Adipose tissue (tissue), 3 donors: ENCODE measurements around the gene CA9. TPM values are rescaled to one million over a fixed set of nuclear protein-coding genes. Genes with fewer than 3 reads are reported as not detected.

Source experiments
- H3K27ac ChIP-seq: one replicate; pipeline ENCODE4 v1.5.1; 2013; ENCODE audit warnings: low read depth, low read length
- WGBS, 3 donors: extraction: QIAGEN DNeasy Blood & Tissue Kit; methylation state at CpG; one replicate each; pipeline ENCODE4 v1.1.7; 2013; 5-methylcytosine and 5-hydroxymethylcytosine counted together
- polyA plus RNA-seq, 3 donors: library from polyadenylated mRNA; stranded (reverse); fragments of 200-250 nt; gene quantifications; one replicate each; pipeline ENCODE4 v1.2.3, GENCODE V29; 2013
- donor health status: healthy with polysubstance abuse.
- donor health status: Bipolar disorder and iron deficiency.
- donor health status: healthy.

The CA9 gene
- polyA plus RNA-seq, 3 donors = 2.2 to 45.4 (median 7.4) TPM

DNA sequence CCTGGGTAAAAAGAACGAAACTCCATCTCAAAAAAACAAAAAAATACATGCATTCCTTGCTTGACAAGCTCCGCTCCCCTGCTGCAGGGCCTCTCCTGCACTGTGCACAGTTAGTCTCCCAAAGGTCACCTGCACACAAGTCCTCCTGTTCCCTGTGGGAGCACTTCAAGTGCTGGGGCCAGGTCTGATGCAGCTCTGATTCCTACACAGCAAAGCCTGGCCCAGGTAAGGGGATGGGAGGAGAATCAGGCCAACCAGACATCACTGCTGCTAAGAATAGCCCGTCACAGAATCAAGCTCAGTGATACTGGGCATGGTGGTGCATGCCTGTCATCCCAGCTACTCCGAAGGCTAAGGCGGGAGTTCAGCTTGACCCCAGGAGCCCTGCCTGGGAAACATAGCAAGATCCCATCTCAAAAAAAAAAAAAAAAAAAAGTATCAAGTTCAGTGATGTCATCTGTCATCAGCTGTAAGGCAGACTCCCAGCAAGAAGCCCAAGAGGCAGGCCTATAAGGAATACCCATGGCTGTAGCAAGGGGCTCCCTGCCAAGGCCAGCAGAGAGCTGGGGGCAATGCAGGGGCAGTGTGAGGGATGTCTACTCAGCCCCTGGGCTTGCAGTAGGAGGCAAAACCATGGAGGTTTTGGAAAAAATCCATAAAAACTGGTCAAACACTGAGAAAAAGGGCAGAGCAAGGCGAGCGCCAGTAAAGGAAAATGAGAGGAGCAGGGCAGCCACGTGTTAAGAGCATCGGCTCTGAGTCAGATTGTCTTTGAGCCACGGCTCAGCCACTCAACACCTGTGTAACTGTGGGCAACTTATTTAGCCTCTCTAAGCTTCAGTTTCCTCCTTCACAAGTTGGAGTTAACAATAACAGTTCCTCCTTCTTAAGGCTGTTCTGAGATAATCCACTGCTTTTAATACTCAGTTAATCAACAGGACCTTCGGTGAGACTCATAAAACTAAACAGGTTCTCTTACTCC lies 12.8 kb downstream of the CA9 start:
- WGBS, 3 donors = 69 to 88% (median 73%) methylated on average over 11 of the region's 11 CpGs
- no peak overlapping the region for H3K27ac ChIP-seq

DNA sequence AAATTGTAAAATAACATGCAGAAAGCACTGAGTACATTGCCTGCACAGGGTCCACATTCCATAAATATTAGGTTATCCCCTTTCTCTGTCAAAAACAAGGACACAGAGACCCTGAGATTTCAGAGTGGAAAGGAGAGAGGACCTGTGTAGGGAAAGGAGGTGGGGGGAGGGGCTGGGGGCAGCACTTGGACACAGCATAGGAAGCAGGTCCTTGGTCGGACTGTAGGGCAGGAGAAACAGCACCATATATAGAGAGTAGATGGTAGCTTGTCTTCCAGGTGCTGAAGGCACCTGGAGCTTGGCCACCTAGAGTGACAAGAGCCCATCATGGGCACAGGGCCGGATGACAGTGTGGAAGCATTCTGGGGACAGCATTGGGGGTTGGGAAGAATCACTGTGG lies 13.6 kb downstream of the CA9 start:
- WGBS, 3 donors = 80 to 85% (median 83%) methylated on average over 2 of the region's 2 CpGs

DNA sequence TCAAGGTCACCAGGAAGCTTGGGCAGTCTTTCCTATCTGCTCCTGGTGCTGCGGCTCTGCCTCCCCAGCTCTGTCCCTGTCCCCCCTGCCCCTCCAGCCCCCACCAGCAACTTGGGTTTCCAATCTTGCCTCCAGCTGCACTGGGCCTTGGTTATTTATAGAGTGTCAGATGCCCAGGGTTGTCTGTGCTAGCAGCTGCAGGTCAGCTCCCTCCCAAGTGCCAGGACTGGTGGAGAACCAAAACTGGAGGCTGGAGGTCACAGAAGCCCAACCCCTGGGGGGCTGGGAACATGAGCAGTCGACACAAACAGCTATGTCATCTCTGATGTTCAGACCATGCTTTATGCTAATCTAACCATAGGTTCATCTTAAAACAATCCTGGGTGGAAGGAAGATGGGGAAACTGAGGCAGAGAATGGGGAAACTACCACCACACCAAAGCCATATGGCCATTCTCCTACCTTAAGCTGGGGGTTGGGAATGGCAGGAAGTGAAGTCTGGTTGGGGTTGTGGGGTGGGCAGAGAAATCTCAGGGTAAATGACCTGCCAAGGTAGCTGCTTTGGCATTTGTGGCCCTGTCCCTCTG lies 14.3 kb downstream of the CA9 start:
- no peak overlapping the region for H3K27ac ChIP-seq
- 87 to 95% (median 92%) methylated on average over 2 of the region's 2 CpGs for WGBS, 3 donors

More for the DNA sequence above, 13.6 kb downstream of the CA9 start:
- H3K27ac ChIP-seq = no peak overlapping the region

DNA sequence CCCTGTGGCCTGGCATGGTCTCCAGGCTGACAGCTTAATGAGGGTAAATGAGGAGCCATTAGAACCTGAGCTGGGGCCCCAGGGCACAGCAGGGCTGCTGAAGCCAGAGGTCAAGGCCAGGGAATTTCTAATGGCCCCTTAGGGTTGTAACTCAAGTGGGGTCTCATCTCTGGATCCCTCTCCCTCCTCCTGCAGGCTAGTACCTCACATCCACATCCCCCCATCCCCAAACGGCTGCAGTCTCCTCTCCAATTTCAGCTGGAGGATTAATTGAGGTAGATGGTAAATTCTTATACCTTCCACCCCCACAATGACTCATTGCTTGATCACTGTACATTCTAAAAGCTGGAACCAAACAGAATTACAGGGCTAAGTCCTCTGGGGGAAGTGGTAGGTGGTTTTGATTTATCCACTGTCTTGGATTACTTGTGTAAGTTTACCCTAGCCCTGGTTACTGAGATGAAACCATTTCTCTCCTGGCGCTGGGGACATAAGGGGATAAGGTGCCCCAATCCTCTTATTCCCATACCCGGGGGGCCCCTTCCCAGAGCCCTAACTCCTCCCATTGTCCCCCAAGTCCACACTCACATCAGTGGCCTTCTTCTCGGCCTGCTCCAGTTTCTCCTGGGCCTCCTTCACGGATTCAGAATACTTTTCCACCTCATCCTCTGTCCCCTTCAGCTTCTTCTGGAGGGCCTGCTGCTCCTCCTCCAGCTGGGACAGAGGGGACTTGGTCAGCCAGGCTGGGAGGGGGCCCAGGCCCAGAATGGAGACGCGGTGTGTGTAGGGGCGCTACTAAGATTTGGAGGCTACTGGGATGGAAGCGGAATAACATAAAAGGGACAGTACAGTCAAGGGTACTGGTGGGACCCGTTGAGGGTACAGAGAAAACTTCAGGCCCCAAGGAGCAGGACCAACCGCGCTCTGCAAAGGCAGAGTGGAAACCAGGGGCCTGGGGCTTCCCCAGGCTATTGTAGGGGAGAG lies 15.1 kb downstream of the CA9 start:
- H3K27ac ChIP-seq = no peak overlapping the region

DNA sequence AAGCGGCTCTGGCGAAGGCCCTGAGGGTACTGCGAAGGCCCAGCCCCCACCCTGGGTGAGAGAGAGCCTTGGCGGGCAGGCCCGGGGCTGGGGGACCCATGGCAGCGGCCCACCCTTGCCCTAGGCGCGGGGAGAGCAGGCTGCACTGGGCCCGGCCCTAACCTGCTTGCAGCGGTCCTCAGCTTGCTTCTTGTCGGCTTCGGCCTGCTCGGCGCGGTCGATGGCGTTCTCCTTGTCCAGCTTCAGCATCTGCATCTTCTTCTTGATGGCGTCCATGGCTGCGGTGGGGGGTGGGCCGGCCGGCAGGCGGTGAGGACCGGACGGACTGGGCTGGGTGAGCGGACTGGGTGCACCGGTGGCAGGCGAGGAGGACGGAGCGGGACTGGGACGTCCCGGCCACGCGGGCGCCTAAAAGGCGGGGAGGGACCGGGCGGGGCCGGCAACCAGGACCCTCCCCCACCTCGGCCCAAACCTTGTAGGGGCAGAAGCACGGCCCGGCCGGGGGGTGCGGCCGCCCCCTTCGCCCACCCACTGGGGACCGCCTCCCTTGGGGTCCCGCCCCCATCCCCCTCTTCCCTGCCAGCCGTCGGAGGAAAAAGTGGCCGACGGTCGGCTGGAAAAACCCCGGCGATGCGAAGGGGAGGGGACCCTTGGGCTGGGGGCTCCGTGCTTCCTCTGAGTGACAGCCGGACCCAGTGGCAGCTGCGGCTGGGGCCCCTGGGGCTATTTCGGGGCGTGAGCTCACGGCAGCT lies 16.0 kb downstream of the CA9 start, which contains the start of gene TPM2:
Gene TPM2, minus strand, starts transcription at position 384 of the 752 bp plus-strand sequence. Its CDS starts 108 bp downstream, at position 276.
- peak within 1 kb of the TSS; percentile 13 for H3K27ac ChIP-seq
- 26 to 50% (median 26%) methylated on average over 42 to 61 of the region's 61 CpGs for whole genome bisulfite sequencing, 3 donors

More for the DNA sequence above, 15.1 kb downstream of the CA9 start:
- WGBS, 3 donors = 68 to 80% (median 70%) methylated on average over 12 of the region's 12 CpGs

DNA sequence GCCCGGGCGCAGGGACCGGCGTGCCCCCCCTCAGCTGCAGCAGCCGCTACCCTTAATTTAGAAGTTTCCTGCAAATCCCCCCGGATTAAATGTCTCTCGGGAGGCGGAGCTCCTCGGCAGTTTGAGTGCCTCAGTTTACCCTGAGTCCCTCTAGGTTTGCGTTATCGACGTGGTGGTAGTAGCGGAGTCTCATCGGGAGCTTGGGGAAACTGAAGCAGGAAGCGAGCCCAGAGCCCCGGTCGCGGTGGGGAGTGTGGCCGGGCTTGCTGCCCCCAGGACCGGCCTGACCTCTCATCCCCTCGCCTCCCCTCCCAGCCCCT lies 16.5 kb downstream of the CA9 start:
- H3K27ac ChIP-seq = no peak overlapping the region
- 0 to 2% (median 0%) methylated on average over 20 to 21 of the region's 21 CpGs for WGBS, 3 donors

DNA sequence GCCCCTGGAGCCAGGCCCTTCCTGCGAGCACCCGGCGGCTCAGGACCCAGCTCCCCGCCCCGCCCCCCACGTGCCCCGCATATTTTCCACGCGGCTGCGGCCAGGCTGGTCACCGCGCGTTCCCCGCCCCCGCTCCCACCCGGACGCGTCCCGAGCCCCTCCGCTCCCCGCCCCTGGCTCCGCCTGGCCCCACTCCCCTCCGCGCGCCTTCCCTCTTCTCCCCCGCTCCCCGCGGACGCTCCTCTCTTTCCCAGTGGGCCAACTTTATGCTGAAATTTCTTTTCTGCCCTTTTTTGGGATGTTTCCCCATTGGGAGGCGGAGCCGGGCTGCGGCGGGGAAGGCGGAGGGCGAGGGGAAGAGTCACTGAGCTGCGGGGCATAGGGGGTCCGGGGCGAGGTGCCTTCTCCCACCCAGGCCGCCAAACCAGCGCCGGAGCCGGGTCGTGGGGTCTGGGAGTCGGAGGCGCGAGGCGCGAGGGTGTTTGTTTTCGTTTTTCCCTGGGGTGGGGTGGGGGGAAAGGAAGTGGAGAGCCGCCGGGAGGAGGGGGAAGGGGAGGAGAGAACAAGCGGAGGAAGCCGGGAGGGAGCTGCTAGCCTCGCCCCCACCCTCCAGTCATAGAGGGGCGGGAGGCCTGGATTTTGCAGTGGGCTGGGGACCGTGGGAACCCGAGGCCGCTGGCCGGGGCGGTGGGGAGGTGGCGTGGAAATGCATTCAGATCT lies 17.0 kb downstream of the CA9 start:
- peak overlapping the region; percentile 13 for H3K27ac ChIP-seq
- 1% methylated on average over 52 to 61 of the region's 61 CpGs for WGBS, 3 donors

DNA sequence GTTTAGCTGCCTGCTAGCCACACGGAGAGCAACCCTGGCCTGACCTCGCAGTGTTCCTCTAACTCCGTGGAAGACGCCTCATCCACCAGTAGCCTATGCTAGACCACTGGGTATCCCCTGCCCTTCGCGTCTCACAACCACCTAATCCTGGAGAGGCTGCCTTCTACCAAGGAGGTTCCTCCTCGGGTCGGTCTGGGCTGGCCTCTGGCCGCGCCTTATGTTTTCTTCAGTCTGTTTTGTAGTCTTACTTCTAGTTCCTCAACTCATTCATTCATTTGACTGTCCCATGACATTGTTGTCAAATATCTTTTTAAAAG lies 17.6 kb downstream of the CA9 start:
- H3K27ac ChIP-seq = no peak overlapping the region
- WGBS, 3 donors = 13 to 30% (median 19%) methylated on average over 10 of the region's 10 CpGs

DNA sequence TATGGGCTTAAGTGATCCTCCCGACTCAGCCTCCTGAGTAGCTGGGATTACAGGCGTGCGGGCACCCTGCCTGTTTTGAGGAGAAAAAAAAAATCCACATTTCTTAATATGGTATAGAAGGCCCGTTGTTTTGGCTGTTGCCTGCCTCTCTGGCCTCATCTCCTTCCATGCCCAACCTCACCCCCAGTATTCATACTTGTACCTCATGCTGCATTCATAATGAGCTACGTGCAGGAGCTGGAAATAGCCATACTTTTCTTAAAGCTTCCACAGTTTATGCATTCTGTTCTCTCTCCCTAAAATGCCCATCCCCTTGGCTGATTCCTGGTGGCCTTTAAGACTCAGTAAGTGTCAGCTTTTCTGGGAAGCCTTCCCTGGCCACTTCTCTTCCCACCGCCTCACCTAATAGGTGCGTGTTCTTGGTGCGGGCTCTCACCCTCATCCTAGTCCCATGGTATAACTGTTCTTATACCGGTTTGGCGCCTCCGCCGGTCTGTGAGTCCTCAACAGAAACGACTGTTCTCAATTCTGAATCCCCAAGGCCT lies 18.1 kb downstream of the CA9 start:
- WGBS, 3 donors = 83 to 86% (median 83%) methylated on average over 13 of the region's 13 CpGs
- no peak overlapping the region for H3K27ac ChIP-seq

DNA sequence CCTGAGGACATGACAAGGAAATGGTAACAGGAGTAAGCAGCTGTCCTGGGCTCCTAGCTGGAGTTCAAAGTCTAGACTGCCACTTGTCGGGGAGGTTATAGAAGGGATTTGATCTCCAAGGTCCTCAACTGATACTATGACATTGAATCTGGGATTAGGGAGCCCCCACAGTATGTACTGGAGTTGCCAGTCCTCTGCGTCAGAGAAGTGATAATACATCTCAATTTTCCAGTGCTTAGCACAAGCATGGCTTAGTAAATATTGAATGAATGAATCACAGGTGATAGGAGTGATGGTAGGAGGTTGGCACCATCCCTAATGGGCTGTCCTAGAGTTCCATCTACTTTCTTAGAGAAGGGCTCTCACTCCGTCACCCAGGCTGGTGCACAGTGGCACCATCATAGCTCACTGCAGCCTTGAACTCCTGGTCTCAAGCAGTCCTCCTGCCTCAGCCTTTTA lies 22.2 kb downstream of the CA9 start:
- WGBS, 3 donors = 53 to 95% (median 91%) methylated on average over 3 of the region's 3 CpGs
- no peak overlapping the region for H3K27ac ChIP-seq

DNA sequence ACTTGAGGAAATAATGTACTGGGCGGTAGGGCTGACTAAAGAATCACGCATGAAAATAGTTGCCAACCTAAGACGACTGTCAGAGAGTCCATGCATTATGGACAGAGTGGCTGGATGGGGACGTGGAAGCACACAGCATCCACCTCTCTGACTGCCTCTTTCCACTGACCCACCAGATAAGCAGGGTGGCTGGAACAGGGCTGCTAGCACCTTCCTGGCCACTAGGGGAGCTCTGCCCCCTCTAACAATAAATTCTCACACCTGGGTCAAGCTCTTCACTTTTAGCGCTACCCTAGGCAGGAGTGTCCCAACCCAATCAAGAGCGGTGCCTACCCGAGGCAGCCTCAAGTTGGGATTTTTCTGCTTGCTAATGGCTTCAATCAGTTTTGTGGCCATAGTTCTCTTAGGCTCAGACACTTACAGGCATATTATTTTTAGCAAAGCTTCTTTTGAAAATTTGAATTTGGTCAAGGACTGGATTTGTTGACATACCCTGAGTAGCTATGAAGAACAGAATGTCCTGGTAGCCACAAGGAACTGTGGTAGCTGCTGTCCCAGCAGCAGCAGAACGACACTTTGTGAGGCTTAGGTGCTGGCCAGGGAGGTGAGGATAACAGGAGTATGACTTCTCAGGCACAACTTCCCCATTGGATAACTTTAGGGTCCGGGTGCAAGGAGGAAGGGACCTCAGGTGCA lies 22.9 kb downstream of the CA9 start:
- no peak overlapping the region for H3K27ac ChIP-seq
- 32 to 43% (median 40%) methylated on average over 9 of the region's 9 CpGs for WGBS, 3 donors

DNA sequence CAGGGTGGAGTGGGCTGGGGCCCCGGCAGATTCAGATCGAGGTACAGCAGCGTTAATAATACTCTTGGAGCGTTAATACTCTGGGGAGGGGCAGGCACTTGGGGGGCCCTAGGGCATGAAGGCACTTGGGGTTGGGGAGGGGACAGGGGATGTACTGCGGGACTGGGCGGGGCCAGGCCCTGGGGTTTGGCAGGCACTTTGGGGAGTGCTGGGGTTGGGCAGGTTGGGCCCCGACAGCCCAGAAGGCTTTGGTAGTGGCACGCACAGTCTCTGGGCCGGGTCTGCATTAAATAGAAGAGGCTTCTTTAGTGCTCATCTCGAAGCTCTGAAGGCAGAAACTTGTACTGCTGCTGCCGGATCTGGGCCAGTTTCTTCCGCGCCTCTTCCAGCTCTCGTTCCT lies 23.8 kb downstream of the CA9 start:
- WGBS, 3 donors = 82 to 89% (median 82%) methylated on average over 14 of the region's 14 CpGs
- H3K27ac ChIP-seq = no peak overlapping the region

DNA sequence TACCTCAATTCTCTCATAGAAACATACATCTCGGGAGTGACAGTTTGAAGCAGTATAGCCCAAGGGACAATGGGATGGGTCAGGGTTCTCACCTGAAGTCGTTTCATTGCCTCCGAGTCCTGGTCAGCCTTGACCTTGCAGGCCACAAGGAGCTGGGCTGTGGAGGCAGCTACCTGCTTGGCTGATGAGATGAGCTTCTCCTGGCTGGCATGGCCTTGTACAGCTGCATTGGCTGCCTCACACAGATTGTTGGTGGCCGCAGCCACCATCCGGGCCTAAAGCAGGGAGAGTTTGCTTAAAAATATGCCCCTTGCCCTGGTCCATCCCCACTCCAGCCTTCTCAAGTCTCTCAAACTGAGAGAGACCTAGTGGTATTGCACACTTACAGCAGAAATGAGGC lies 24.5 kb downstream of the CA9 start:
- WGBS, 3 donors = 81 to 94% (median 91%) methylated on average over 5 of the region's 5 CpGs
- no peak overlapping the region for H3K27ac ChIP-seq

DNA sequence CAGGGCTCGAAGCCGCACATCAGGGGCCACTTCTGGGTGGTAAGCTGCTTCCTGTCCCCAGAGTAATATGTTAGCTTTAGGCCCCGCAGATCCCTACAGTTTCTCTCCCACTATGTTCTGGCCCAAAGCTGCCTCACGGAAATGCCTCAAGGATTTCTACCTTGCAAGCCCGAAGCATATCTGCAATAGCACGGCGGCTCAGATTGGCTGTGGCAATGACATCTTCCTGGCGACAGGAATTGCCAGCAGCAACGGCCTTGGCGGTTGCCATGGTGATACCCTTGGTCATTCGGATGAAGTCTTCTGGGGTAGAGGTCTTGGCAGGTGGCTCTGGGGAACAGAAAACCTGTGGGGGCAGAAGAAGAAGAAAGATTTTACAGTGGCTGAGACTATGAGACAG lies 26.3 kb downstream of the CA9 start:
- 63 to 94% (median 90%) methylated on average over 11 of the region's 11 CpGs for WGBS, 3 donors
- no peak overlapping the region for H3K27ac ChIP-seq

DNA sequence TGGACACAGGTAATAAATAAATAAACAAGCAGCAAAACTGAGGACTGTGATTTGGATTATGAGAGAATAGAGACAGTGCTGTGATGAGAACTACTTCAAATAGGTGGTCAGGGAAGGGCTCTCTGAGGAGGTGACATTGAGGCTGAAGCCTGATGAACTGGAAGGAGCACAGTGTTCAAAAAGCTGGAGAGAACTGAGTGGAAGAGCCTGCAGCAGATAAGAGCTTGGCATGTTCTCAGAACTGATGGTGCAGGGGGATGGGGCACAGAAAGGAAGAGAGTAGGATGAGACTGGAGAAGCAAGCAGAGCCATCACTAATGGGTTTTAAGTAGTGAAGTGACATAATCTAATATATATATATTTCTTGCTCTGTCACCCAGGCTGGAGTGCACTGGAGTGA lies 27.2 kb downstream of the CA9 start:
- no peak overlapping the region for H3K27ac ChIP-seq

DNA sequence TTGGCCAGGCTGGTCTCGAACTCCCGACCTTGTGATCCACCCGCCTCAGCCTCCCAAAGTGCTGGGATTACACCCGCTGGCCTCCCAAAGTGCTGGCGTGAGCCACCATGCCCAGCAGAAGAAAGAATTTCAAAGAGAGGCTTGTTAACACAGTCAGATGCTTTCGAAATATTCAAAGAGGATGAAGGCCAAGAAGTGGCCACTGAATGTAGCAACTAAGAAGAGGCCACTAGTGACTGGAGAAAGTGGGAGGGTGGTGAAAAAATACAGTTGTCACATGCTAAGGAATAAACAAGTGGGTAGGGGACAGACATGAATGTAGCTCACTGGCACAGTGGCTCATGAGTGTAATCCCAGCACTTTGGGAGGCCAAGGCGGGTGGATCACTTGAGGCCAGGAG lies 29.0 kb downstream of the CA9 start:
- no peak overlapping the region for H3K27ac ChIP-seq
- 95 to 98% (median 95%) methylated on average over 7 of the region's 7 CpGs for WGBS, 3 donors
